Trophoblast cell (in vitro differentiated cells and primary cell): ENCODE results near the gene ATP4A.

Experiments used
- DNase-seq, 2 donors: peaks; one replicate each; pipeline ENCODE4 v3.0.0-alpha.2; 2016
- H2AFZ ChIP-seq: 2 replicates; pipeline ENCODE4 v1.6.1; 2013; ENCODE audit warnings: low read length, moderate library complexity, mild to moderate bottlenecking; ENCODE audit not compliant: insufficient read depth, poor library complexity
- H2AK5ac ChIP-seq: 2 replicates; pipeline ENCODE4 v1.6.1; 2013; ENCODE audit warnings: mild to moderate bottlenecking, low read length
- H2BK120ac ChIP-seq: 2 replicates; pipeline ENCODE4 v1.6.1; 2013; ENCODE audit warnings: low read length, mild to moderate bottlenecking, moderate library complexity; ENCODE audit not compliant: insufficient read depth, poor library complexity
- H2BK12ac ChIP-seq: 2 replicates; pipeline ENCODE4 v1.6.1; 2013; ENCODE audit warnings: mild to moderate bottlenecking, low read length, moderate library complexity
- H2BK5ac ChIP-seq: 2 replicates; pipeline ENCODE4 v1.6.1; 2013; ENCODE audit warnings: low read length, low read depth, moderate library complexity, mild to moderate bottlenecking; ENCODE audit not compliant: poor library complexity
- H3K14ac ChIP-seq: 2 replicates; pipeline ENCODE4 v1.6.1; 2013; ENCODE audit warnings: mild to moderate bottlenecking, low read length
- H3K18ac ChIP-seq: 2 replicates; pipeline ENCODE4 v1.6.1; 2013; ENCODE audit warnings: mild to moderate bottlenecking, low read length
- H3K23ac ChIP-seq: 2 replicates; pipeline ENCODE4 v1.6.1; 2013; ENCODE audit warnings: low read length
- H3K27ac ChIP-seq: 2 replicates; pipeline ENCODE4 v1.5.1; 2013; ENCODE audit warnings: low read depth, mild to moderate bottlenecking, inconsistent platforms, low read length, moderate library complexity
- H3K27me3 ChIP-seq: 2 replicates; pipeline ENCODE4 v1.6.1; 2013; ENCODE audit warnings: inconsistent platforms, mild to moderate bottlenecking, low read length, moderate library complexity; ENCODE audit not compliant: insufficient read depth
- H3K36me3 ChIP-seq, 2 experiments: 1 replicate in 1 of 2; 2 replicates in 1 of 2; pipeline ENCODE4 v1.6.1; 2013; ENCODE audit warnings: low read length in 2 of 2, mild to moderate bottlenecking in 2 of 2, moderate library complexity in 1 of 2; ENCODE audit not compliant: insufficient read depth in 2 of 2, control insufficient read depth in 1 of 2
- H3K4ac ChIP-seq: 2 replicates; pipeline ENCODE4 v1.6.1; 2013; ENCODE audit warnings: low read depth, mild to moderate bottlenecking, low read length, moderate library complexity
- H3K4me1 ChIP-seq, 2 experiments: 1 replicate in 1 of 2; 2 replicates in 1 of 2; pipeline ENCODE4 v1.6.1; 2013; ENCODE audit warnings: low read length in 2 of 2, mild to moderate bottlenecking in 2 of 2, moderate library complexity in 1 of 2; ENCODE audit not compliant: insufficient read depth in 2 of 2, control insufficient read depth in 1 of 2
- H3K4me2 ChIP-seq: 2 replicates; pipeline ENCODE4 v1.6.1; 2013; ENCODE audit warnings: inconsistent platforms, mild to moderate bottlenecking, low read length, moderate library complexity
- H3K4me3 ChIP-seq: 2 replicates; pipeline ENCODE4 v1.5.1; 2013; ENCODE audit warnings: mild to moderate bottlenecking, low read depth, low read length, inconsistent platforms
- H3K79me1 ChIP-seq: one replicate; pipeline ENCODE4 v1.6.1; 2013; ENCODE audit warnings: low read length
- H3K79me2 ChIP-seq: 2 replicates; pipeline ENCODE4 v1.6.1; 2013; ENCODE audit warnings: low read length, mild to moderate bottlenecking; ENCODE audit not compliant: control insufficient read depth, insufficient read depth, poor library complexity
- H3K9ac ChIP-seq: 2 replicates; pipeline ENCODE4 v1.6.1; 2013; ENCODE audit warnings: mild to moderate bottlenecking, low read length
- H3K9me3 ChIP-seq: 2 replicates; pipeline ENCODE4 v1.6.1; 2013; ENCODE audit warnings: low read depth, mild to moderate bottlenecking, control low read depth, inconsistent platforms, low read length; ENCODE audit not compliant: insufficient read depth
- H4K12ac ChIP-seq: 2 replicates; pipeline ENCODE4 v1.6.1; 2013; ENCODE audit warnings: low read depth, mild to moderate bottlenecking, low read length, moderate library complexity
- H4K8ac ChIP-seq: 2 replicates; pipeline ENCODE4 v1.6.1; 2013; ENCODE audit warnings: low read depth, mild to moderate bottlenecking, low read length, moderate library complexity
- H4K91ac ChIP-seq: one replicate; pipeline ENCODE4 v1.6.1; 2013; ENCODE audit warnings: low read depth, mild to moderate bottlenecking, low read length, moderate library complexity
- WGBS: extraction: QIAGEN DNeasy Blood & Tissue Kit; methylation state at CpG from one replicate; pipeline ENCODE4 v1.1.7; 2013; ENCODE audit warnings: missing lambda C conversion rate; ENCODE audit not compliant: insufficient read length, insufficient coverage; ENCODE audit errors: extremely low coverage; 5-methylcytosine and 5-hydroxymethylcytosine counted together

Gene ATP4A

DNA sequence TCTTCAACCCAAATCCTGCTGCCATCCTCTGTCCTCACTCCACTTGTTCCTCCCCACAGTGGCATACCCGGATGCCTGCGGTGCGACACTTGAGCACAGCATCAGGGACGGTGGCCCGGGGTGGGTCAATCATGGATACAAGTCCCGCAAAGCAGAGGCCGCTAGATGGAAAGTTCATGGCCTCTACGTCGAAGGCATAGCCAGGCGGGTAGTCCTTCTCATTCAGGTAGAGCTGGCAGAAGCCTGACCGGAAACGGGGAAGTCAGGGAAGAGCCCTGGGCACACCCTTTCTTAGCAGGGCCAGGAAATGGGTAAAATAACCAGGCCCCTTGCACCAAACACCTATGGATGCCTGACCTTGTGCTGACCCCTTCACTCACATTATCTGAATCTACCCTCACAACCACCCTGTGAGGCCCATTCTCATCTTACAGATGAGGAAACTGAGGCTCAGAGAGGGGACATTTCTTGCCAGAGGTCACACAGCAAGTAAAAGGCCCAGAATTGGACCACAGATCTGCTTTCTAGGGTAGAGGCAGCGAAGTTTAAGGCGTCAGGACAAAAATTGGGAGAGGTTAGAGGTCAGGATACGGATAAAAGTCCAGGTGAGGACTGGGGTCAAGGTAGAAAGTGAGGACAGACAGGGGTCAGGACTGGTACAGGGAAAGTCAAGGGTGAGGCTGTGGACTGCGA, 6.5 kb downstream of the ATP4A start:
- H2BK120ac ChIP-seq, result no peak overlapping the region
- H3K4me3 ChIP-seq, result no peak overlapping the region
- H3K4ac ChIP-seq, result no peak overlapping the region
- H3K79me1 ChIP-seq, result no peaks in the 10 kb centered on the region
- H3K36me3 ChIP-seq, result no peaks in the 10 kb centered on the region
- no peak overlapping the region for H2BK5ac ChIP-seq
- H3K9ac ChIP-seq, result no peak overlapping the region
- no CpG with 5 or more reads among the region's 16 CpGs for WGBS
- no peaks in the 10 kb centered on the region for H3K79me2 ChIP-seq
- H3K23ac ChIP-seq, result no peak overlapping the region
- H3K4me1 ChIP-seq, result peaks cover 2 to 3% of the 10 kb centered on the region in 2 experiments
- no peak overlapping the region for H3K27ac ChIP-seq
- H2AK5ac ChIP-seq, result no peak overlapping the region
- no peak overlapping the region for H3K4me2 ChIP-seq
- DNase-seq, result no peak
- no peak overlapping the region for H2BK12ac ChIP-seq
- no peak overlapping the region for H4K91ac ChIP-seq
- H3K14ac ChIP-seq, result no peak overlapping the region
- no peak overlapping the region for H2AFZ ChIP-seq
- H3K27me3 ChIP-seq, result peaks cover 13% of the 10 kb centered on the region
- no peak overlapping the region for H4K8ac ChIP-seq
- no peak overlapping the region for H4K12ac ChIP-seq
- no peak overlapping the region for H3K18ac ChIP-seq
- peaks cover 10% of the 10 kb centered on the region for H3K9me3 ChIP-seq

DNA sequence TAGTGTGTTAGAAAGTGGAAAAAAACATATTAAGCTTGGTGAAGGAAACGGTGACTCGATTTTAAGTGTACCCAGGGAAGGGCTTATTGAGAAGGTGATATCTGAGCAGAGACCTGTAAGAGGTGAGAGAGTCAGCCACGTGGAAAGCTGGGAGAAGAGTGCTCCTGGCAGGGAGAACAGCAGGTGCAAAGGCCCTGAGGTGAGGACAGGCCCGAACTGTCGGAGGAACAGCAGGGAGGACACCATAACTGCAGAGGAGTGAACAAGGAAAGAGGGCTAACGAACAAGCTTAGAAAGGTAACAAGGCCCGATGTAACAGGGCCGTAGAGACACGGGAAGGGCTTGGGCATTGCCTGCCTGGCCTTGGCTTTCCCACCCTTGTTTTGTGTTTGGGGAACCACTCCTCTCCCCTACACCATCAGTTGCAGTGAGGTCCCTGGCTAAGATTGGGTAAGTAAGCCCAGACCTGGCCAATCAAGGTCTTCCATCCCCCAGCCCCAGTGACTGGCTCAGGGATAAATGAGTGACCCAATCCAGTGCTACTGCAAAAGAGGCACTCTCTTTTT, 7.3 kb downstream of the ATP4A start:
- H2AK5ac ChIP-seq, result no peak overlapping the region
- no peak overlapping the region for H2BK12ac ChIP-seq
- H4K8ac ChIP-seq, result no peak overlapping the region
- no peak overlapping the region for H3K4me2 ChIP-seq
- 100% methylated on average over 2 of the region's 9 CpGs for WGBS
- no peaks in the 10 kb centered on the region for H3K79me2 ChIP-seq
- no peak overlapping the region for H3K27ac ChIP-seq
- H3K36me3 ChIP-seq, result no peaks in the 10 kb centered on the region
- no peak overlapping the region for H4K12ac ChIP-seq
- H3K18ac ChIP-seq, result no peak overlapping the region
- H3K79me1 ChIP-seq, result no peaks in the 10 kb centered on the region
- peaks cover 13% of the 10 kb centered on the region for H3K27me3 ChIP-seq
- no peak overlapping the region for H3K4me3 ChIP-seq
- no peak overlapping the region for H4K91ac ChIP-seq
- DNase-seq, result no peak
- H3K23ac ChIP-seq, result no peak overlapping the region
- no peak overlapping the region for H2BK120ac ChIP-seq
- H2BK5ac ChIP-seq, result no peak overlapping the region
- H3K4me1 ChIP-seq, result peaks cover 2 to 3% of the 10 kb centered on the region in 2 experiments
- H3K9me3 ChIP-seq, result peaks cover 10% of the 10 kb centered on the region
- no peak overlapping the region for H3K9ac ChIP-seq
- H3K14ac ChIP-seq, result no peak overlapping the region
- H2AFZ ChIP-seq, result no peak overlapping the region
- no peak overlapping the region for H3K4ac ChIP-seq

DNA sequence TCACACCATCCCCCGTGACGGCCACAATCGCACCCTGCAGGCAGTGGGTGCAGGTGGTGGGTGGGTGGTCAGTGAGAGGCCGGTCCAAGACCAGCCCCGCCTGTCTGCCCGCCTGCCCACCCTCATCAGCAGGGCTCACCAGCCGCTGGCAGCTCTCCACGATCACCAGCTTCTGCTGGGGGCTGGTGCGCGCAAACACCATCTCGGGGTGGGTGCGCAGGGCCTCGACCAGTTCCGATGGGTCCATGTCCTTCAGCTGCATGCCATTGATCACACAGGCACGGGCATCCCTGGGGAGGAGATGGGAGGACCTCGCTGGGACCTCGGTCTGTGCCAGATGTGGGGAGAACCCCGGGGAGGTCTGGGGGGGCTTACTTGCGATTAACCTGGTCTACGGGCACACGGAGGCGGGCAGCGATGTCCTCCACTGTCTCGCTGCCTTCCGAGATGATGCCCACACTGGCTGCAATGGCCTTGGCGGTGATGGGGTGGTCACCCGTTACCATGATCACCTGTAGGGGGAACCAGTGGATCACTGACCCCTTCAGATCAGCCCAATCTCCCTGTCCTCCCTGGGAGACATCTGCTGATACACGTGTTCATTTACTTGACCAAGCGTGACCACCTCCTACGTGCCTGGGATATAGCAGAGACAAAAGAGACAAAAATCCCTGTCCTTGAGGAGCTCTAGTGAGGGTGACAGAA, 8.0 kb downstream of the ATP4A start:
- Histone ChIP-seq H2AK5ac (no peak overlapping the region), H3K79me2 (no peaks in the 10 kb centered on the region), H3K4me2 (no peak overlapping the region), H3K27me3 (peaks cover 13% of the 10 kb centered on the region), H3K4me1 (peaks cover 2 to 3% of the 10 kb centered on the region in 2 experiments), H2AFZ (no peak overlapping the region), H3K4ac (no peak overlapping the region), H3K9me3 (peaks cover 10% of the 10 kb centered on the region), H3K27ac (no peak overlapping the region), H3K9ac (no peak overlapping the region), H3K23ac (no peak overlapping the region), H3K4me3 (no peak overlapping the region), H3K36me3 (peaks cover 2 to 4% of the 10 kb centered on the region in 2 experiments), H4K8ac (no peak overlapping the region), H4K12ac (no peak overlapping the region), H4K91ac (no peak overlapping the region), H3K18ac (no peak overlapping the region), H3K14ac (no peak overlapping the region), H2BK12ac (no peak overlapping the region), H2BK120ac (no peak overlapping the region), H2BK5ac (no peak overlapping the region), H3K79me1 (no peaks in the 10 kb centered on the region)
- WGBS, result no CpG with 5 or more reads among the region's 30 CpGs
- peak in 1 of 2 donors; percentile 8 for DNase-seq

DNA sequence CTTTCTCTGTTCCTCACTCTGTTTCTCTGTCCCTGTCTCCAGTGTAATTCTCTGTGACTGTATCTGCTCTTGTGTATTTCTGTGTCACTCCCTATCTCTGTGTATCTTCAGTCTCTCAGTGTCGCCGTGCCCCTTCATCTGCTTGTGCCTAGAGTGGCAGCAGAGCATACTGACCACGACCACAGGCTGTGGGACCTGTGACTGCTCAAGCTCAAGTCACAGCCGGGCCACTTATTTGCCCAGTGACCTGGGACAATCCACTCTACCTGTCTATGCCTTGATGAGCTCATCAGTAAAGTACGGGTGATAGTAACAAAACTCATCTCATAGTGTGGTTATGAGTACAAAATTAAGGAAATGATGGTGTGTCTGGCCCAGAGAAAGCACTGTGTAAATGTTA, 9.4 kb downstream of the ATP4A start:
- Histone ChIP-seq H3K27me3 (peaks cover 13% of the 10 kb centered on the region), H2BK120ac (no peak overlapping the region)
- DNase-seq, result no peak

More for the DNA sequence above, 9.4 kb downstream of the ATP4A start:
- Histone ChIP-seq H2AFZ (no peak overlapping the region), H4K91ac (no peak overlapping the region), H3K79me1 (no peaks in the 10 kb centered on the region), H4K12ac (no peak overlapping the region), H3K14ac (no peak overlapping the region), H3K4me3 (no peak overlapping the region), H3K79me2 (no peaks in the 10 kb centered on the region), H3K4ac (no peak overlapping the region), H2AK5ac (no peak overlapping the region), H2BK5ac (no peak overlapping the region), H3K9ac (no peak overlapping the region), H3K36me3 (peaks cover 4 to 6% of the 10 kb centered on the region in 2 experiments), H3K4me1 (peaks cover 2 to 3% of the 10 kb centered on the region in 2 experiments), H3K4me2 (no peak overlapping the region), H2BK12ac (no peak overlapping the region), H3K23ac (no peak overlapping the region), H3K18ac (no peak overlapping the region), H3K9me3 (peaks cover 10% of the 10 kb centered on the region), H4K8ac (no peak overlapping the region), H3K27ac (no peak overlapping the region)
- WGBS, result no CpG with 5 or more reads among the region's 5 CpGs
